DOHH2 (cell line): ENCODE measurements around the gene TEX261.
"Not testable (repeated sequence)": the region's sequence is repeated elsewhere in the genome, so short reads cannot be mapped to it uniquely, and the experiment has no call there.

ENCODE experiments used
- H3F3A ChIP-seq: fragments of 200-600 bp; sonication (generic), shearing (Covaris generic); 2 replicates; pipeline ENCODE4 v1.6.0; 2016; ENCODE audit warnings: antibody characterized with exemption, mild to moderate bottlenecking; ENCODE audit not compliant: control insufficient read depth, insufficient read depth
- H3K27ac ChIP-seq: fragments of 200-600 bp; sonication (generic); 2 replicates; pipeline ENCODE4 v1.5.1; 2014; ENCODE audit warnings: low read depth, mild to moderate bottlenecking, low read length, moderate library complexity
- H3K27me3 ChIP-seq: fragments of 200-600 bp; sonication (generic); 2 replicates; pipeline ENCODE4 v1.6.1; 2014; ENCODE audit warnings: mild to moderate bottlenecking, low read length, mixed read lengths; ENCODE audit not compliant: control insufficient read depth
- H3K36me3 ChIP-seq: fragments of 200-600 bp; sonication (generic); 2 replicates; pipeline ENCODE4 v1.6.1; 2014; ENCODE audit warnings: mild to moderate bottlenecking, low read length, moderate library complexity, mixed read lengths; ENCODE audit not compliant: control insufficient read depth
- H3K4me1 ChIP-seq: fragments of 200-600 bp; sonication (generic); 2 replicates; pipeline ENCODE4 v1.6.1; 2014; ENCODE audit warnings: mild to moderate bottlenecking, low read length, mixed read lengths; ENCODE audit not compliant: control insufficient read depth
- H3K4me2 ChIP-seq: fragments of 200-600 bp; sonication (generic); 2 replicates; pipeline ENCODE4 v1.6.0; 2014; ENCODE audit warnings: mild to moderate bottlenecking, low read length, moderate library complexity
- H3K4me3 ChIP-seq: fragments of 200-600 bp; sonication (generic); 2 replicates; pipeline ENCODE4 v1.5.1; 2014; ENCODE audit warnings: mild to moderate bottlenecking, low read length, mixed read lengths
- H3K79me2 ChIP-seq: fragments of 200-600 bp; sonication (generic); 2 replicates; pipeline ENCODE4 v1.6.1; 2014; ENCODE audit warnings: mild to moderate bottlenecking, low read length, mixed read lengths; ENCODE audit not compliant: control insufficient read depth
- H3K9me2 ChIP-seq: fragments of 200-600 bp; sonication (generic); replicated peaks from 2 replicates; pipeline ENCODE4 v1.6.1; 2014; ENCODE audit warnings: mild to moderate bottlenecking, low read length, mixed read lengths; ENCODE audit not compliant: control insufficient read depth
- H3K9me3 ChIP-seq: fragments of 200-600 bp; sonication (generic); 2 replicates; pipeline ENCODE4 v1.6.1; 2014; ENCODE audit warnings: antibody characterized with exemption, low read length, mixed read lengths; ENCODE audit not compliant: control insufficient read depth, insufficient read depth
- H4K20me1 ChIP-seq: fragments of 200-600 bp; sonication (generic); 2 replicates; pipeline ENCODE4 v1.6.0; 2014; ENCODE audit warnings: low read depth, mild to moderate bottlenecking, antibody characterized with exemption, low read length, moderate library complexity; ENCODE audit not compliant: control insufficient read depth, insufficient read depth
- CTCF ChIP-seq: fragments of 200-600 bp; sonication (generic); IDR thresholded peaks from one replicate; pipeline ENCODE4 v1.5.1; 2014; ENCODE audit warnings: antibody characterized with exemption, mild to moderate bottlenecking, low read depth, low read length; ENCODE audit not compliant: poor library complexity, severe bottlenecking
- EZH2phosphoT487 ChIP-seq: fragments of 200-600 bp; sonication (generic); IDR thresholded peaks from 2 replicates; pipeline ENCODE4 v1.6.1; 2017; ENCODE audit warnings: borderline replicate concordance, mild to moderate bottlenecking, antibody characterized with exemption, low read length, moderate library complexity, mixed read lengths

Gene TEX261

GRCh38 chr2:71000780-71001591, 6.3 kb upstream of the TEX261 start:
- no peak for TF ChIP-seq EZH2phosphoT487
- peak; percentile 94 for TF ChIP-seq CTCF
- Histone ChIP-seq H3K36me3 (no peaks in the 10 kb centered on the region), H3K27ac (no peak overlapping the region), H3K9me3 (no peaks in the 10 kb centered on the region), H3K4me3 (peak overlapping the region; percentile 59), H3F3A (peaks cover 3% of the 10 kb centered on the region; the same call in 1 of the 2 replicates), H3K79me2 (no peaks in the 10 kb centered on the region), H3K27me3 (no peaks in the 10 kb centered on the region), H3K4me2 (peak overlapping the region; percentile 56), H3K4me1 (peaks cover 24% of the 10 kb centered on the region), H3K9me2 (no peaks in the 10 kb centered on the region), H4K20me1 (no peaks in the 10 kb centered on the region)

GRCh38 chr2:70999931-71000330, 5.3 kb upstream of the TEX261 start:
- not testable (repeated sequence) for H3K4me2 ChIP-seq, H3K4me3 ChIP-seq, H3K27me3 ChIP-seq, H4K20me1 ChIP-seq, H3K27ac ChIP-seq, H3K79me2 ChIP-seq, H3K9me3 ChIP-seq, H3K9me2 ChIP-seq, H3F3A ChIP-seq, H3K36me3 ChIP-seq
- H3K4me1 ChIP-seq = peaks cover 31% of the 10 kb centered on the region

- peaks cover 5% of the 10 kb centered on the region for H3K79me2 ChIP-seq
Measured at GRCh38 chr2:70999362-70999761, 4.7 kb upstream of the TEX261 start.

GRCh38 chr2:70998885-70999284, 4.2 kb upstream of the TEX261 start:
- not testable (repeated sequence) for H3K9me2 ChIP-seq, H3K4me2 ChIP-seq, H3K27ac ChIP-seq, H3K9me3 ChIP-seq, H3K79me2 ChIP-seq, H4K20me1 ChIP-seq, H3K36me3 ChIP-seq, H3K4me3 ChIP-seq, H3F3A ChIP-seq, H3K27me3 ChIP-seq
- peaks cover 32% of the 10 kb centered on the region for H3K4me1 ChIP-seq

More at GRCh38 chr2:70999362-70999761, 4.7 kb upstream of the TEX261 start:
- H3K27ac ChIP-seq = no peak overlapping the region
- H3K36me3 ChIP-seq = peaks cover 1% of the 10 kb centered on the region; the same call in 1 of the 2 replicates
- H3F3A ChIP-seq = peaks cover 3% of the 10 kb centered on the region; the same call in 1 of the 2 replicates
- H3K4me1 ChIP-seq = peaks cover 31% of the 10 kb centered on the region
- H3K4me3 ChIP-seq = no peak overlapping the region
- TF ChIP-seq CTCF (no peak), EZH2phosphoT487 (no peak)
- no peak overlapping the region for H3K4me2 ChIP-seq
- H3K27me3 ChIP-seq = no peaks in the 10 kb centered on the region
- no peaks in the 10 kb centered on the region for H4K20me1 ChIP-seq
- H3K9me3 ChIP-seq = no peaks in the 10 kb centered on the region
- H3K9me2 ChIP-seq = no peaks in the 10 kb centered on the region
